Right lobe of liver (tissue), 4 donors: Measurements from ENCODE around the gene TMEM87B.

Experiments
- POLR2A ChIP-seq: fragments of 450-650 bp; IDR thresholded peaks from one replicate; pipeline ENCODE4 v1.6.1; 2017; ENCODE audit warnings: antibody characterized with exemption, mild to moderate bottlenecking
- TF ChIP-seq, protein P1 (sequence below), 4 donors: fragments of 200-600 bp in 3 of 4; fragments of 450-650 bp in 1 of 4; IDR thresholded peaks; one replicate each; pipeline versions ENCODE4 v1.5.1 to v1.8.0; 2016 to 2022; ENCODE audit warnings: antibody characterized with exemption in 4 of 4, mild to moderate bottlenecking in 2 of 4
- donor health status: DM: no; HTN: no; CAD: no.
- donor health status: DM: no; HTN: no; CAD: no.
- donor health status: DM: no; HTN: yes; CAD: no.

DNA sequence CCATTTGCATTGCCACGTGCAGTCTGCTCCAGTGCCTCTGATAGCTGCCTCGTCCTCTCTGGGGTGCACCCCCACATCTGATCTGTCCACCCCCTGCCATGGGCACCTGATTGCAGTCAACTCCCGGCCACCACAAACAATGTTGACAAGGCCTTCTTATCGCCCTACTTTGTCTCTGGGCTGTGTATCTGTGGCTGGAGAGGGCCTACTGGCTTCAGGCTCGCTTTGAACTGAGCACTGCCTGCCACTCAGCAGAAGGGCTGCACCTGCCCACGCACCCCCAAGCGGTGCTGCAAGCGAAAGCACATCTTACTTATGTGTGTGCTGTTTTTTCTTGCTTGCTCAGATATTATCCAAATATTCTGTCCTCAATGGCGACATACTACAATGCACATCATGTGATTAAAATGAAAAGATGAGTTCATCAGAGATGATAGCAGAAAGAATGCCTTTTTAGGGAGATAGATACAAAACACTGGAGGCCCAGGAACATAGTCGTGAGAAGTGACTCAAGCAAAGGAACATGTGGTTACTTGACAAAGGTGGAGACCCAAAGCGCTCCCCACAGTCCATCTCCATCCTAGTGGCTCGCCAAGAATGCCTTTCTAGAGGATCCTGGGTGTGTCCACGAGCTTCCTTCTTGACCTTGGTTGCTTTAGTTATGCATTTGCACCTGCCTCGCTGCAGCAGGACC, 111.9 kb downstream of the TMEM87B start:
- TF ChIP-seq, protein P1, sequence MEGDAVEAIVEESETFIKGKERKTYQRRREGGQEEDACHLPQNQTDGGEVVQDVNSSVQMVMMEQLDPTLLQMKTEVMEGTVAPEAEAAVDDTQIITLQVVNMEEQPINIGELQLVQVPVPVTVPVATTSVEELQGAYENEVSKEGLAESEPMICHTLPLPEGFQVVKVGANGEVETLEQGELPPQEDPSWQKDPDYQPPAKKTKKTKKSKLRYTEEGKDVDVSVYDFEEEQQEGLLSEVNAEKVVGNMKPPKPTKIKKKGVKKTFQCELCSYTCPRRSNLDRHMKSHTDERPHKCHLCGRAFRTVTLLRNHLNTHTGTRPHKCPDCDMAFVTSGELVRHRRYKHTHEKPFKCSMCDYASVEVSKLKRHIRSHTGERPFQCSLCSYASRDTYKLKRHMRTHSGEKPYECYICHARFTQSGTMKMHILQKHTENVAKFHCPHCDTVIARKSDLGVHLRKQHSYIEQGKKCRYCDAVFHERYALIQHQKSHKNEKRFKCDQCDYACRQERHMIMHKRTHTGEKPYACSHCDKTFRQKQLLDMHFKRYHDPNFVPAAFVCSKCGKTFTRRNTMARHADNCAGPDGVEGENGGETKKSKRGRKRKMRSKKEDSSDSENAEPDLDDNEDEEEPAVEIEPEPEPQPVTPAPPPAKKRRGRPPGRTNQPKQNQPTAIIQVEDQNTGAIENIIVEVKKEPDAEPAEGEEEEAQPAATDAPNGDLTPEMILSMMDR (IDR thresholded peaks at IDR 0.05) = no peak
- no peak for TF ChIP-seq POLR2A
